Memory B cell (primary cell): Measurements from ENCODE around the gene PCDHB9.
"Not testable (repeated sequence)": the region's sequence is repeated elsewhere in the genome, so short reads cannot be mapped to it uniquely, and the experiment has no call there.

ENCODE experiments used
- ATAC-seq: fragments of 150-1000 bp; cut with Tn5 transposase; 2 replicates; pipeline ENCODE4 v1.10.0; 2021; ENCODE audit warnings: low read depth, mild to moderate bottlenecking, moderate library complexity
- DNase-seq, 2 donors: peaks; one replicate each; pipeline ENCODE4 v3.0.0; 2022; ENCODE audit warnings: low spot score in 2 of 2
- H3K27ac Mint-ChIP-seq: one replicate; pipeline ENCODE4 v1.8.0; 2022; ENCODE audit warnings: mild to moderate bottlenecking, moderate library complexity, mixed read lengths
- H3K27me3 Mint-ChIP-seq: one replicate; pipeline ENCODE4 v1.8.0; 2022; ENCODE audit warnings: mixed read lengths
- H3K36me3 Mint-ChIP-seq: one replicate; pipeline ENCODE4 v1.8.0; 2022; ENCODE audit warnings: mild to moderate bottlenecking, mixed read lengths
- H3K4me1 Mint-ChIP-seq: one replicate; pipeline ENCODE4 v1.8.0; 2022; ENCODE audit warnings: mixed read lengths
- H3K4me3 Mint-ChIP-seq: one replicate; pipeline ENCODE4 v1.8.0; 2022; ENCODE audit warnings: mild to moderate bottlenecking, moderate library complexity, mixed read lengths
- H3K9me3 Mint-ChIP-seq: one replicate; pipeline ENCODE4 v1.8.0; 2022; ENCODE audit warnings: mixed read lengths

The PCDHB9 gene

DNA sequence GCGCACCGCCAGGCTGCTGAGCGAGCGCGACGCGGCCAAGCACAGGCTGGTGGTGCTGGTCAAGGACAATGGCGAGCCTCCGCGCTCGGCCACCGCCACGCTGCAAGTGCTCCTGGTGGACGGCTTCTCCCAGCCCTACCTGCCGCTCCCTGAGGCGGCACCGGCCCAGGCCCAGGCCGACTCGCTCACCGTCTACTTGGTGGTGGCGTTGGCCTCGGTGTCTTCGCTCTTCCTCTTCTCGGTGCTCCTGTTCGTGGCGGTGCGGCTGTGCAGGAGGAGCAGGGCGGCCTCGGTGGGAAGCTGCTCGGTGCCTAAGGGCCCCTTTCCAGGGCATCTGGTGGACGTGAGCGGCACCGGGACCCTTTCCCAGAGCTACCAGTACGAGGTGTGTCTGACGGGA is 14.7 kb downstream of the PCDHB9 start:
- H3K9me3 Mint-ChIP-seq: peaks cover 10% of the 10 kb centered on the region
- not testable (repeated sequence) for H3K4me3 Mint-ChIP-seq, H3K27ac Mint-ChIP-seq, H3K27me3 Mint-ChIP-seq, H3K36me3 Mint-ChIP-seq, ATAC-seq, DNase-seq, H3K4me1 Mint-ChIP-seq

DNA sequence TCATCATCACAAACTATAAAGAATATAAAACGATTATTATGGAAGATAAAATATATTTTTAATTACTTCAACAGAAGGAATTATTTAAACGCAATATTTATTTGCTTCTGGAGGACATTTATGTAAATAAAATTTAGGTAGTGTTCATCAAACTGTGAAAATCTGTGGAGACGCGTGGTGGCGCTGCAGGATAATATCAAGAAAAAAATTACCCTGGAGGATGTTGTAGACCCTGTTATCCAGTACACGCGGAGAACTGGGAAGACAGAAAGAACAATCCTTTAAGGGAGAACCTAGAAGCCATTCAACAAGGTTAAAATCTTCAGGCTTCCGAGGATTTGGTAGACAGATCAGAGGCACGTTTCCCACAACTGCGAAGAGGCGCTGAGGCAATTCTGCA is 21.5 kb downstream of the PCDHB9 start, which contains the start of gene PCDHB12:
TSS of gene PCDHB12 (plus strand) at position 242 of the 400 bp plus-strand sequence. CDS start 189 bp downstream, outside the sequence.
- DNase-seq (no peak), ATAC-seq (no peak)
- Mint-ChIP-seq H3K4me1 (no peaks in the 10 kb centered on the region), H3K9me3 (peaks cover 2% of the 10 kb centered on the region), H3K27ac (no peak within 1 kb of the TSS), H3K36me3 (no peaks in the 10 kb centered on the region), H3K4me3 (no peak within 1 kb of the TSS), H3K27me3 (peaks cover 9% of the 10 kb centered on the region)

DNA sequence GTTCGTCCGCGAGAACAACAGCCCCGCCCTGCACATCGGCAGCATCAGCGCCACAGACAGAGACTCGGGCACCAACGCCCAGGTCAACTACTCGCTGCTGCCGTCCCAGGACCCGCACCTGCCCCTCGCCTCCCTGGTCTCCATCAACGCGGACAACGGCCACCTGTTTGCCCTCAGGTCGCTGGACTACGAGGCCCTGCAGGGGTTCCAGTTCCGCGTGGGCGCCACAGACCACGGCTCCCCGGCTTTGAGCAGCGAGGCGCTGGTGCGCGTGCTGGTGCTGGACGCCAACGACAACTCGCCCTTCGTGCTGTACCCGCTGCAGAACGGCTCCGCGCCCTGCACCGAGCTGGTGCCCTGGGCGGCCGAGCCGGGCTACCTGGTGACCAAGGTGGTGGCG is 23.3 kb downstream of the PCDHB9 start:
- DNase-seq, H3K9me3 Mint-ChIP-seq, H3K4me3 Mint-ChIP-seq, H3K36me3 Mint-ChIP-seq, H3K27ac Mint-ChIP-seq, H3K4me1 Mint-ChIP-seq, ATAC-seq: not testable (repeated sequence)
- peaks cover 11% of the 10 kb centered on the region for H3K27me3 Mint-ChIP-seq

DNA sequence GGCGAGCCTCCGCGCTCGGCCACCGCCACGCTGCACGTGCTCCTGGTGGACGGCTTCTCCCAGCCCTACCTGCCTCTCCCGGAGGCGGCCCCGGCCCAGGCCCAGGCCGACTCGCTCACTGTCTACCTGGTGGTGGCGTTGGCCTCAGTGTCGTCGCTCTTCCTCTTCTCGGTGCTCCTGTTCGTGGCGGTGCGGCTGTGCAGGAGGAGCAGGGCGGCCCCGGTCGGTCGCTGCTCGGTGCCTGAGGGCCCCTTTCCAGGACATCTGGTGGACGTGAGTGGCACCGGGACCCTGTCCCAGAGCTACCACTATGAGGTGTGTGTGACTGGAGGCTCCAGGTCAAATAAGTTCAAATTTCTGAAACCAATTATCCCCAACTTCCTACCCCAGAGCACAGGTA is 23.9 kb downstream of the PCDHB9 start:
- ATAC-seq, H3K9me3 Mint-ChIP-seq, DNase-seq, H3K36me3 Mint-ChIP-seq, H3K4me3 Mint-ChIP-seq, H3K4me1 Mint-ChIP-seq, H3K27ac Mint-ChIP-seq: not testable (repeated sequence)
- peaks cover 11% of the 10 kb centered on the region for H3K27me3 Mint-ChIP-seq

DNA sequence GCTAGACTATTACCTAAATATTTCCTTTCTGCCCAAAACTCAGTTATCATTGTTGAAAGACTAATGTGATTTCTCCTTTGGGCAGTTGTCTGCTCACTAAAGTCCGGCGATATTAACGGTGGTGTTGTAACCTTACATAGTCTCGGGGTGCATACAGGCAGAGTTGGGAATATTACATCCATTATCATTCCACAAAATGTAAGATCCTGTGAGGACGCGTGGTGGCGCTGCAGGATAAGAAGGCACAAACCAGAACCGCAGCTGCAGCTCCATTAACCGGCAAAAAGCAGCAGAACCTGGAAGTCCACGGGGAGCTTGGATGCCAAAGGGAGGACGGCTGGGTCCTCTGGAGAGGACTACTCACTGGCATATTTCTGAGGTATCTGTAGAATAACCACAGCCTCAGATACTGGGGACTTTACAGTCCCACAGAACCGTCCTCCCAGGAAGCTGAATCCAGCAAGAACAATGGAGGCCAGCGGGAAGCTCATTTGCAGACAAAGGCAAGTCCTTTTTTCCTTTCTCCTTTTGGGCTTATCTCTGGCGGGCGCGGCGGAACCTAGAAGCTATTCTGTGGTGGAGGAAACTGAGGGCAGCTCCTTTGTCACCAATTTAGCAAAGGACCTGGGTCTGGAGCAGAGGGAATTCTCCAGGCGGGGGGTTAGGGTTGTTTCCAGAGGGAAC is 26.8 kb downstream of the PCDHB9 start, which contains the start of gene PCDHB13:
TSS of gene PCDHB13 (plus strand) at position 264 of the 684 bp plus-strand sequence. CDS start at position 469, 205 bp downstream.
- not testable (repeated sequence) for H3K4me1 Mint-ChIP-seq, ATAC-seq, H3K9me3 Mint-ChIP-seq, DNase-seq, H3K27ac Mint-ChIP-seq, H3K36me3 Mint-ChIP-seq
- peaks cover 11% of the 10 kb centered on the region for H3K27me3 Mint-ChIP-seq
- H3K4me3 Mint-ChIP-seq: peak within 1 kb of the TSS; percentile 29

DNA sequence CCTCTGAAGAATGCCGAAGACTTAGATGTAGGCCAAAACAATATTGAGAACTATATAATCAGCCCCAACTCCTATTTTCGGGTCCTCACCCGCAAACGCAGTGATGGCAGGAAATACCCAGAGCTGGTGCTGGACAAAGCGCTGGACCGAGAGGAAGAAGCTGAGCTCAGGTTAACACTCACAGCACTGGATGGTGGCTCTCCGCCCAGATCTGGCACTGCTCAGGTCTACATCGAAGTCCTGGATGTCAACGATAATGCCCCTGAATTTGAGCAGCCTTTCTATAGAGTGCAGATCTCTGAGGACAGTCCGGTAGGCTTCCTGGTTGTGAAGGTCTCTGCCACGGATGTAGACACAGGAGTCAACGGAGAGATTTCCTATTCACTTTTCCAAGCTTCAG is 27.6 kb downstream of the PCDHB9 start:
- not testable (repeated sequence) for DNase-seq, H3K4me3 Mint-ChIP-seq, H3K27ac Mint-ChIP-seq, ATAC-seq, H3K9me3 Mint-ChIP-seq, H3K4me1 Mint-ChIP-seq, H3K36me3 Mint-ChIP-seq
- H3K27me3 Mint-ChIP-seq: peaks cover 12% of the 10 kb centered on the region

DNA sequence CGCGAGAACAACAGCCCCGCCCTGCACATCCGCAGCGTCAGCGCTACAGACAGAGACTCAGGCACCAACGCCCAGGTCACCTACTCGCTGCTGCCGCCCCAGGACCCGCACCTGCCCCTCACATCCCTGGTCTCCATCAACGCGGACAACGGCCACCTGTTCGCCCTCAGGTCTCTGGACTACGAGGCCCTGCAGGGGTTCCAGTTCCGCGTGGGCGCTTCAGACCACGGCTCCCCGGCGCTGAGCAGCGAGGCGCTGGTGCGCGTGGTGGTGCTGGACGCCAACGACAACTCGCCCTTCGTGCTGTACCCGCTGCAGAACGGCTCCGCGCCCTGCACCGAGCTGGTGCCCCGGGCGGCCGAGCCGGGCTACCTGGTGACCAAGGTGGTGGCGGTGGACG is 28.5 kb downstream of the PCDHB9 start:
- not testable (repeated sequence) for H3K36me3 Mint-ChIP-seq, ATAC-seq, H3K4me1 Mint-ChIP-seq, DNase-seq, H3K27ac Mint-ChIP-seq, H3K4me3 Mint-ChIP-seq
- H3K9me3 Mint-ChIP-seq: peaks cover 16% of the 10 kb centered on the region
- H3K27me3 Mint-ChIP-seq: peaks cover 16% of the 10 kb centered on the region

DNA sequence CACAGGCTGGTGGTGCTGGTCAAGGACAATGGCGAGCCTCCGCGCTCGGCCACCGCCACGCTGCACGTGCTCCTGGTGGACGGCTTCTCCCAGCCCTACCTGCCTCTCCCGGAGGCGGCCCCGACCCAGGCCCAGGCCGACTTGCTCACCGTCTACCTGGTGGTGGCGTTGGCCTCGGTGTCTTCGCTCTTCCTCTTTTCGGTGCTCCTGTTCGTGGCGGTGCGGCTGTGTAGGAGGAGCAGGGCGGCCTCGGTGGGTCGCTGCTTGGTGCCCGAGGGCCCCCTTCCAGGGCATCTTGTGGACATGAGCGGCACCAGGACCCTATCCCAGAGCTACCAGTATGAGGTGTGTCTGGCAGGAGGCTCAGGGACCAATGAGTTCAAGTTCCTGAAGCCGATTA is 29.1 kb downstream of the PCDHB9 start:
- Mint-ChIP-seq H3K9me3 (peaks cover 14% of the 10 kb centered on the region), H3K27me3 (peaks cover 17% of the 10 kb centered on the region)
- not testable (repeated sequence) for ATAC-seq, H3K27ac Mint-ChIP-seq, H3K4me3 Mint-ChIP-seq, H3K36me3 Mint-ChIP-seq, H3K4me1 Mint-ChIP-seq, DNase-seq

DNA sequence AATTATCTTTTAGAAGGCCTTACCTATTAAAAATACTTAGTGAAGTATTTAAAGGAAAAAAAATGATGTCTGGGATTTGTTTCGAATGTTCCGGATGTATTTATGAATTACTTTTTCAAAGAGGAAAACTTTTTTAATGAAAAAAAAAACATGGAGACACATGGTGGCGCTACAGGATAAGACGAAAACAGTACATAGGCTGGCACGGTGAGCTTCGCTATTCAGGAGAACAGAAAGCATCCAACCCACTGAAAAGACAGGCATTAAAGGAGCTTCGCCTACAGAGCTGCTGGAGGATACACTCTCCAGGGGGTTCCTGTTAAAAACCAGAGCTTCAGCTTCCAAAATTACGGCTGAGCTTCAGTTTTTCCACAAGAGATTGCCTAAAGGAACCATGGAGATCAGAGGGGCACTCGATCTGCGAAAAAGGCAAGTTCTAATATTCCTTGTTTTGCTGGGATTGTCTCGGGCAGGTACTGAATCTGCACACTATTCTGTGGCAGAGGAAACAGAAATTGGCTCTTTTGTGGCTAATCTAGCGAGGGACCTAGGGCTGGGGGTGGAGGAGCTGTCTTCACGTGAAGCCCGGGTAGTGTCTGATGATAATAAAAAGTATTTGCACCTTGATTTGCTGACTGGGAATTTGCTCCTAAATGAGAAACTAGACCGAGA is 36.3 kb downstream of the PCDHB9 start, which contains the start of gene PCDHB14:
TSS of gene PCDHB14 (plus strand) at position 232 of the 672 bp plus-strand sequence. CDS start at position 395, 163 bp downstream.
- DNase-seq: no peak
- Mint-ChIP-seq H3K36me3 (peaks cover 2% of the 10 kb centered on the region), H3K4me3 (peak within 1 kb of the TSS; percentile 19), H3K27ac (no peak within 1 kb of the TSS), H3K9me3 (peaks cover 16% of the 10 kb centered on the region), H3K27me3 (peaks cover 17% of the 10 kb centered on the region), H3K4me1 (no peaks in the 10 kb centered on the region)
- ATAC-seq: no peak

DNA sequence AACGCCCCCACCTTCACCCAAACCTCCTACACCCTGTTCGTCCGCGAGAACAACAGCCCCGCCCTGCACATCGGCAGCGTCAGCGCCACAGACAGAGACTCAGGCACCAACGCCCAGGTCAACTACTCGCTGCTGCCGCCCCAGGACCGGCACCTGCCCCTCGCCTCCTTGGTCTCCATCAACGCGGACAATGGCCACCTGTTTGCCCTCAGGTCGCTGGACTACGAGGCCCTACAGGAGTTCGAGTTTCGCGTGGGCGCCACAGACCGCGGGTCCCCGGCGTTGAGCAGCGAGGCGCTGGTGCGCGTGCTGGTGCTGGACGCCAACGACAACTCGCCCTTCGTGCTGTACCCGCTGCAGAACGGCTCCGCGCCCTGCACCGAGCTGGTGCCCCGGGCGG is 37.9 kb downstream of the PCDHB9 start:
- H3K27me3 Mint-ChIP-seq: peaks cover 14% of the 10 kb centered on the region

DNA sequence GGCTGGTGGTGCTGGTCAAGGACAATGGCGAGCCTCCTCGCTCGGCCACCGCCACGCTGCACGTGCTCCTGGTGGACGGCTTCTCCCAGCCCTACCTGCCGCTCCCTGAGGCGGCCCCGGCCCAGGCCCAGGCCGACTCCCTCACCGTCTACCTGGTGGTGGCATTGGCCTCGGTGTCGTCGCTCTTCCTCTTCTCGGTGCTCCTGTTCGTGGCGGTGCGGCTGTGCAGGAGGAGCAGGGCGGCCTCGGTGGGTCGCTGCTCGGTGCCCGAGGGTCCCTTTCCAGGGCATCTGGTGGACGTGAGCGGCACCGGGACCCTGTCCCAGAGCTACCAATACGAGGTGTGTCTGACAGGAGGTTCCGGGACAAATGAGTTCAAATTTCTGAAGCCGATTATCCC is 38.5 kb downstream of the PCDHB9 start:
- not testable (repeated sequence) for H3K27ac Mint-ChIP-seq, H3K4me1 Mint-ChIP-seq, ATAC-seq, DNase-seq, H3K36me3 Mint-ChIP-seq, H3K4me3 Mint-ChIP-seq, H3K9me3 Mint-ChIP-seq
- H3K27me3 Mint-ChIP-seq: peaks cover 11% of the 10 kb centered on the region

More for the DNA sequence above, 37.9 kb downstream of the PCDHB9 start:
- H3K9me3 Mint-ChIP-seq: peaks cover 14% of the 10 kb centered on the region
- ATAC-seq, H3K4me3 Mint-ChIP-seq, H3K36me3 Mint-ChIP-seq, DNase-seq, H3K4me1 Mint-ChIP-seq, H3K27ac Mint-ChIP-seq: not testable (repeated sequence)

DNA sequence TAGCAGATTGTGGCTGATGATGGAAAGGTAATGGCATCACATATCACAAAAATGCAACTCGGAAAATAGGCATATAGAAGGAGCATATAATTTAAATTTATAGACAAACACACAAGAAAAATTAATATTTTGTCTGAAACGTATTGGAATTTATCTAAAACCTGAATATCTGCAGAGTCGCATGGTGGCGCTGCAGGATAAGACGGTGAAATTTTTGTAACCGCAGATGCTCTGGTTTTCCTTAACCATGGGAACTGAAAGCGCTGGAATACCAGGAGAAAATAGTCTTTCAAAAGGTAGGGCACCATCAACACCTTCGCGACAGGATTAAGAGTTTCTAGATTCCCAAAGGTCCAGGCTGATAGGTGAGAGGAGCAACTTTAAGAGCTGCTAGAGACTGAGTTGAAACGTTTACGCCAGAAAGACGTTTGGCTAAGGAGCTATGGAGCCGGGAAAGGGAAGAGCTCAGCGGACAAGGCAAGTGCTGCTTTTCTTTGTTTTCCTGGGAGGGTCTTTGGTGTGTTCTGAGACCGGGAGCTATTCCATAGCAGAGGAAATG is 47.2 kb downstream of the PCDHB9 start:
- Mint-ChIP-seq H3K27ac (no peak overlapping the region), H3K27me3 (peaks cover 4% of the 10 kb centered on the region), H3K4me3 (no peak overlapping the region), H3K4me1 (no peaks in the 10 kb centered on the region), H3K36me3 (peaks cover 8% of the 10 kb centered on the region), H3K9me3 (peaks cover 23% of the 10 kb centered on the region)
- ATAC-seq (no peak), DNase-seq (no peak)

DNA sequence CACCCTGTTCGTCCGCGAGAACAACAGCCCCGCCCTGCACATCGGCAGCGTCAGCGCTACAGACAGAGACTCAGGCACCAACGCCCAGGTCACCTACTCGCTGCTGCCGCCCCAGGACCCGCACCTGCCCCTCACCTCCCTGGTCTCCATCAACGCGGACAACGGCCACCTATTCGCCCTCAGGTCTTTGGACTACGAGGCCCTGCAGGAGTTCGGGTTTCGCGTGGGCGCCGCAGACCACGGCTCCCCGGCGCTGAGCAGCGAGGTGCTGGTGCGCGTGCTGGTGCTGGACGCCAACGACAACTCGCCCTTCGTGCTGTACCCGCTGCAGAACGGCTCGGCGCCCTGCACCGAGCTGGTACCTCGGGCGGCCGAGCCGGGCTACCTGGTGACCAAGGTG is 49.0 kb downstream of the PCDHB9 start:
- H3K4me3 Mint-ChIP-seq, H3K27ac Mint-ChIP-seq: not testable (repeated sequence)

More for the DNA sequence above, 49.0 kb downstream of the PCDHB9 start:
- DNase-seq, H3K4me1 Mint-ChIP-seq, ATAC-seq, H3K36me3 Mint-ChIP-seq, H3K27me3 Mint-ChIP-seq: not testable (repeated sequence)
- peaks cover 30% of the 10 kb centered on the region for H3K9me3 Mint-ChIP-seq
